GM15510 (cell line): Measurements from ENCODE around the gene IQSEC1.

ENCODE experiments used
- POLR2A ChIP-seq: IDR thresholded peaks from 3 replicates; pipeline ENCODE4 v1.6.1; 2011; ENCODE audit warnings: borderline replicate concordance; ENCODE audit not compliant: insufficient read length; ENCODE audit errors: extremely low read depth

Gene IQSEC1

DNA sequence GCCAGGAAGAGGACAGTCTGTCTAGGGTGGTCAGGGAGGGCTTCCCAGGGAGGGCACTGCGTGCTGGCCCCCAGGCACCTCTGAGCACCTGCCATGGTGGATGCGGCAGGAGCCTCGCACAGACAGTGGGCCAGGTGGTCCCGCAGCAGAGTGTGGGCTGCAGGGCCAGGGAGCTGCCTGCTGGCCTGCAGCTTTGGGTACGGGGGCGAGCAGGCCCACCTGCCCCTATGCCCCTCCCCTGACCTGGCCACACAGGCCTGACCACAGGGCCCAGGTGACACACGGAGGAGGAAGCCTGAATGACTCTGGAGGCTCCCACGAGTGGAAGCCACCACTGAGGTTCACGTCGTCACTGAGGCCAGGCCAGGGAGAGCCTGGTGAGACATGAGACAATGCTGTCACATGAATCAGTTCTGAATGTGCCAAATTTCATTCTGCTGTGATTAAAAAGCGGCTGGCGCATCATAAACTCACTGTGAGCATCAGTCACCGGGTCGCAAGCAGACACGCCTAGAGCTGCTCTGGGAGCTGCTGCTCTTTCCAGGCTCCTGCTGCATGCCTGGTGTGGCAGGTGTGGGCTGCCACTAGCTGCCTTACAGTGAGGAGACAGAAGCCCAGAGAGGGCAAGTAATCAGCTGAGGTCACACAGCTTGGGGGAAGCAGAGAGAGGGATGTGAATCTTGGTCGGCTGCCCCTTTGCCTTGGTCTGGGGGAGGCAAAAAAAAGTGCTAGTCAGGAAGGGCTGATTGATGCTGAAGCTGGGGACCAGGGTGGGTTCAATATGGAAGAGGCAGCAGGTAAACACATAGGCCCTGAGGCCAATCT lies 39.5 kb upstream of the IQSEC1 start:
- TF ChIP-seq POLR2A = no peak

DNA sequence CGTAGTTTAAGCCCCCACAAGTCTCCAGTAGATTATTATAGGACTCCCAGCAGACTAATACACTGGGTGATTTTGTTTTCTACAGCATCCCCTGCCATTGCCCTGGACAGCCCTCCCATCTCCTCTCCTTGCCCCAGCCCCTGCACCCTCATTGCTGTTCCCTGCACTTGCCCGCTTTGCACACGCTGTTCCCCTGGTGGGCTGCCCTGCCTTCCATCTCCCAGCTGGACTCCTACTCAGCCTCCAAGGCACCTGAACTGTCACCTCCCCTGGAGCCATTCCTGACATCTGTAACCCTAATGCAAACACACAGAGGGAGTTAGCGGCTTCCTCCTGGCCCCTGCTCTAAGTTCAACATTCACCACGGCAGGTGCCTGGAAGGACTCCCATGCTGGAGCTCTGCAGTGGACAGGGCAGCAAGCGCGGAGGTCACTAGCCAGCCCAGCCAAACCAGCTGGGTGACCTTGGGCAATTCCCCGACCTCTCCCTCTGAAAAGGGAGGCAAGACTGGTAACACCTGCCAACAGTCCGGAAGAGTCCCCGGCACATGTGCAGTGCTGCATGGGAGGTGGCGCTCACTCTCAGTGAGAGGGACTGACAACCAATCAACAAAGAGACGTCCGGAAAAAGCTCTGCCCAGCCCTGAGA lies 38.8 kb upstream of the IQSEC1 start:
- no peak for TF ChIP-seq POLR2A

DNA sequence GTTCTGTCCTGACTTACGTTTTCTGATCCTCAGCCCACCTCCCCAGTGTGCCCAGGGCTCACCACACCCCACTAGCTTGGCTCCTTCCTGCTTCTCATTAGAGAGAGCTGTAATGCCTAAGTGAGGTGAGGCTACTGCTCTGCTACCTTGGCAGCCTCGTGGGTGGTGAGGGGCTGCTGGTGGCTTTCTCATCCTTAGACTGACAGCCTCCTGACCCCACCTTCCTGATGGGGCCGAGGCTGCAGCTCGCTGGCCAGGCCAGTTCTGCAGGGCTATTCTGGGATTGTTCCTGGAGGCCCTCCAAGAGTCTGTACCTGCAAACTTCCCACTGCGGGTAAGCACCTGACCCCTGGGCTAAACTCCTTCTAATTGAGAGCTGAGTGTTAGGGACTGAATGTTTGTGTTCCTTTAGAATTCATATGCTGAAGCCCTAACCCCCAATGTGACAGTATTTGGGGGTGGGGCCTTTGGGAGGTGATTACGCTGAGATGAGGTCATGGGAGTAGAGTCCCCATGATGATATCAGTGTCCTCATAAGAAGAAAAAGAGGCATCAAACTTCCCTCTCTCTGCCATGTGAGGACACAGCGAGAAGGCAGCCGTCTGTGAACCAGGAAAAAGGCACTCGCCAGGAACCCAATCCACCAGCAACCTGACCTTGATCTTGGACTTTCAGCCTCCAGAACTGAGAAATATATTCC lies 38.1 kb upstream of the IQSEC1 start:
- TF ChIP-seq POLR2A = no peak

DNA sequence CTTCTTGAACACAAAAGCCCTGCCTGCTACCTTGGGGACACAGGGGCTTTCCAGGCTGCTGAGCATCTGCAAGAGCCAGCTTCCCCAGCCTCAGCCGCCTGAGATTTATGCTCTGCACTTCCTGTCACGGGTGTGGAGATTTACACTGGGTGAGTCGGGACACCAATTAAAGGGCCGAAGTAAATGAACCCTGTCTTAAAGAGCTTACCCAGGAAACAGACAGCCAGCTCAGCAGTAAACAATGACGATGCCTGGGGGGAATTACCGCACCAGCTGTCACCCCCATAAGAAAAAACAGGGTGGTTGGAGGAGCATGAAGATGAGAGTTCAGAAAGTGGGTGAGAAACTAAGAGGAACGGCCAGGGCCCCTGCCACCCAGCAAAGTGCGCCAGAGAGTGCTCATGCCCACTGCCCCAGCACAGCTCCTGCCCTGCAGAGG lies 37.5 kb upstream of the IQSEC1 start:
- no peak for TF ChIP-seq POLR2A

DNA sequence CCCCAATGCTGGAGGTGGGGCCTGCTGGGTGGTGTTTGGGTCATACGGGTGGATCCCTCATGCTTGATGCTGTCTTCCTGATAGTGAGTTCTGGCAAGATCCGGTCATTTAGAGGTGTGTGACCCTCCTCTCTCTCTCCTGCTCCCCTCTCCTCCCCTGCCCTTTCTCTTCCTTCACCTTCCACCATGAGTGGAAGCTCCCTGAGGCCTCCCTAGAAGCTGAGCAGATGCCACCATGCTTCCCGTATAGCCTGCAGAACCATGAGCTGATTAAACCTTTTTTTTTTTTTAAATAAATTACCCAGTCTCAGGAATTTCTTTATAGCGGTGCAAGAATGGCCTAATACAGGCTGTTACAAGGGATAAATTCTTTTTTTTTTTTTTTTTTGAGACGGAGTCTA lies 36.3 kb upstream of the IQSEC1 start:
- TF ChIP-seq POLR2A = no peak

DNA sequence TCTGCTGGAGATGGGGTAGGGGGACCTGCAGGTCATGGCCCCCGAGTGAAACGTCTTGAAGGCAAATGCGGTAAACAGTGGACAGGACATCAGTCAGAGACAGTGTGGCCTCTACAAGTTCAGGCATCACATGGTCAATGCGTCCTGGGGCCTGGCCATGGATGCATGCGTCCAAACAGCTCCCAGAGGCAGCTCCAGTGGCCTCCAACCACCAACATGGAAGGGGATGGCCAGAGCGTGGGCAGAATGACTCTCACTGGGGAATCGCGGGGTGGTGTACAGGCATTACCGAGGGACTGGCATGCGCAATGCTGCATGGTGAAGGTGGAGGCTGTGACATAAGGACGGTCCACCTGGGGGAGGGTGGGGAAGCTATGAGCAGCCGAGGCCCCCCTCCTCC lies 35.6 kb upstream of the IQSEC1 start:
- TF ChIP-seq POLR2A = no peak

DNA sequence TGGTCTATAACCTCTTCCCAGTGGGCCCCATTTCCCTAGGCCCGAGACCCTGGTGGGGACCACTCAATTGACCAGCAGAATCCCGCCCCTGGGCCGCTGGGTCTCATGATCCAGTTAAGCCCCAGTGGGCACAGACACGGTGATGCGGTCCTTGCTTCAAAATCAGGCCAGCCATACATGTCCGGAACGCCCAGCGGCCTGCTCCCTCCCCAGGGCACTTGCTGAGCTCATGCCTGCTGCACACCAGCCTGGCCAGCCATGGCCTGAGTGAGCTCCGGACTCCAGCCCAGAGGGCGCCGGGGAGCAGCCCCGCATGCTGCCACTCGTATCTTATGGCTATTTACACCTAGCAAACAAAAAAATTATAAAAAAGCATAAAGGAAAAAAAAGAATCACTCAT lies 34.4 kb upstream of the IQSEC1 start:
- TF ChIP-seq POLR2A = no peak

DNA sequence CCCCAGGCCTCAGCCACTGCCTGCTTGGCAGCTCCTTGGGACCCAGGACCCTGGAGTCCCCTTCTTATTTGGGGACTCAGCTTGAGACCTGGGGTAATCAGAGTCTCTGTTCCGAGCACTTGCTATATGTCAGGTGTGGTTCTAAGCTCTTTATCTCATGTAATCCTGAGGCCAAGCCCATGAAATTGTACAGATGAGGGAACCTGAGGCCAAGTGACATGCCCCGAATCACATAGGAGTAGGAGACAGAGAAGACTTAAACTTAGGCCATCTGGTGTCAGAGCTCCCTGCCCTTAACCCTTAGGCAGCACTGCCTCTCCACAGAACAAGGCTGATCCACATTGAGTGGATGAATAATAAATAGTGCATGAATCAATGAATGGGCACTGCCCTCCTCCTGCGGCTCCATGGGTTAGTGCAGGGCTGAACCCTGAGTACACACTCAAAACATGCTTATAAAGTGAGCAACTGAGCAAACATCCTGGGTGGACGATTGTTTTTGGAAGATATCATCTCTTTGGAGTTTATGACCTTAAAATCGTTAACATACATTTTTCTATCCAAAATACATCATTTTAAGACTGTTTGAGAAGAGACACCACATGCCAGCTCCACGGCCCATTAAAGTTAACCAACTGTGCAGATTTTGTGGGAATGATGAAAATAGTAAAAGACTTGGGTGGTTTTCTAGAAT lies 33.2 kb upstream of the IQSEC1 start:
- no peak for TF ChIP-seq POLR2A

DNA sequence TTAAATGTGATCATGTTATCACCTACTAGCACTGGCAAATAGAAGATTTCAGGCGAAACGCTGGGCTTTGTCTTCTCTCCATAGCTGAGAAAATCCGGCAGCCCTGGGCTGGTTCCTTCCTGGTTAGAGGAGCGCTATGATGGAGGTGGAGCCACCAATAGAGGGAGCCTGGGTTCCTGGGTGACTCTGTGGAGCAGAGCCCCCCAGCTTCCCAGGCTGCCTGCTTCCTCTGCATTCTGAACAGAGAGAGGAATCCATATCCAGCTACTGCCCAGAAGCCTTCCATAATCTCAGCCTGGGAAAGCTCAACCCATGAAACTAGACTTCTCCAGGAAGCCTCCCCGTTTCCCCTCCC lies 32.6 kb upstream of the IQSEC1 start:
- no peak for TF ChIP-seq POLR2A

DNA sequence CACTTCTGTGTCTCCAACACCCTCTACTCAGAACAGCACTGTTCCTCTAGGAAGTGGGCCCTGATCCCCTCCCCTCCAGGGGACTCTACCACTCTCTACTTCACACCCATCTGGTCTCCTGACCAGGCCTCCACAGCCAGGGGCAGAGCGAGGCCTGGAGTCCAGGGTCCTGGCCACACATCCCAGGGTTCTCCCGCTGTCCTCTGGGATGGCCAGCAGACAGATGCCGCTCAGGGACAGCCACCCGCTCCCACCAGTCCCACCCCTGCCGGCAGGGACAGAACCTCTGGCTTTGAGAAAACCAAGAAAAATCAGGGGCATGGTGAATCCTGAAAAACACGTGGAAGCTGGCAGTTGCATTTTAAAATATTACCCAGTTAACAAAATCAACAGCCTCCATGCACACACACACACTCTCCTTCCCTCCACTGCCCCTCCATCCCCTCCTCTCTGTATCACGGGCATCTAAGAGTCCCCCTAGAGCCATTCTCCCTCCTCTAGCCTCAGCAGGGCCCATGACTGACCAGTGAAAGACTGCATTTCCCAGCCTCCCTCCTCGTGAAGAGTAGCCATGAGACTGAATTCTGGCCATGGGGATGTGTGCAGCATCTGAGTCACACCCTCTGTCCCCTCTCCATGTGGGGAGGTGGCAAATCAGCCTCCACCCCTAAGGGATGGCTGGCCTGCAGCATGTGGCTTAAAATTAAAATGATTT lies 32.1 kb upstream of the IQSEC1 start:
- no peak for TF ChIP-seq POLR2A

DNA sequence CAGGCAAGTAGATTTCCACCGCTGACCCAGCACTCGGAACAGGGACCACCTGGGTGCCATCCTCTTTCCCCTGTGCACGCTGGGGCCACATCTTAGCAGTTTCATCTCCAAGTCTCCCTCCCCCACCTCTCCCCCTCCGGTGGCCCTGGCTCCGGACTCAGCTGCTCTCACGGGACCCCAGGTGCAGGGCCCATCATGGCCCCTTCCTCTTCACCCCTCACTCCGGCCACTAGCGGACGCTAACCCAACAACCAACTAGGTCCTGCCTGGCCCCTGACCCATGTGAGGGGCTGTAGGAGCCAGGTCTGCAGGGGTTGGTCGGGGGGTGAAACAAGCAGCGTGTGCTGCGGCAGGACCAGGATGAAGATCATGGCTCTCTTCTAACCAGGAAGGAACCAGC lies 31.3 kb upstream of the IQSEC1 start:
- no peak for TF ChIP-seq POLR2A

DNA sequence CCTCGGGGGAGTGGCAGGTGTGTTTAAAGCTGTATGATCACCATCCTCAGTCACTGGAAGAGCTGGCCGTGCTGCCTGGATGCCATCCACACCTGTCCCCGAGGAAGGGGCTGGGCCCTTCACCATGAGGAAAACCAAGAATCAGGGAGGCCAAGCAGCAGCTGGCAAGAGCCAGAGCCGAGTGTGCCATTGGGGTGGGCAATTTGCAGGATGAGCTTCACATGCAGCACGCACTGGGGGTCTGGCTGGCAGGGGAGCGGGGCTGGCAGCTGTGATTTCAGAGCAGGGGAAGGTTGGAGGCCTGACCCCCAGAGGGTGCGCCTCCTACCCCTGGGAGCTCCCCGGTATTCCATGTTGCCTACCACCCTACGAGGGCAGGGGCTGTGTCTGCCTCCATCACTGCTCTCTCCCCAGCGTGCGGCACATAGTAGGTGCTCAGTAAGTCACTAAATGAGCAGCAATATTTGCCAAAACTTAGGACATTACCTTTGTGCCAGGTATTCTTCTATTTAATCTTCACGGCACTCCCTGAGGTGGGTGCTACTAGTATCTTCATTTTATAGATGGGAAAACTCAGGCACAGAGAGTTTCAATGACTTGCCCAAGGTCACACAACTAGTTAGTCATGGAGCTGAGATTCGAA lies 30.3 kb upstream of the IQSEC1 start:
- no peak for TF ChIP-seq POLR2A

DNA sequence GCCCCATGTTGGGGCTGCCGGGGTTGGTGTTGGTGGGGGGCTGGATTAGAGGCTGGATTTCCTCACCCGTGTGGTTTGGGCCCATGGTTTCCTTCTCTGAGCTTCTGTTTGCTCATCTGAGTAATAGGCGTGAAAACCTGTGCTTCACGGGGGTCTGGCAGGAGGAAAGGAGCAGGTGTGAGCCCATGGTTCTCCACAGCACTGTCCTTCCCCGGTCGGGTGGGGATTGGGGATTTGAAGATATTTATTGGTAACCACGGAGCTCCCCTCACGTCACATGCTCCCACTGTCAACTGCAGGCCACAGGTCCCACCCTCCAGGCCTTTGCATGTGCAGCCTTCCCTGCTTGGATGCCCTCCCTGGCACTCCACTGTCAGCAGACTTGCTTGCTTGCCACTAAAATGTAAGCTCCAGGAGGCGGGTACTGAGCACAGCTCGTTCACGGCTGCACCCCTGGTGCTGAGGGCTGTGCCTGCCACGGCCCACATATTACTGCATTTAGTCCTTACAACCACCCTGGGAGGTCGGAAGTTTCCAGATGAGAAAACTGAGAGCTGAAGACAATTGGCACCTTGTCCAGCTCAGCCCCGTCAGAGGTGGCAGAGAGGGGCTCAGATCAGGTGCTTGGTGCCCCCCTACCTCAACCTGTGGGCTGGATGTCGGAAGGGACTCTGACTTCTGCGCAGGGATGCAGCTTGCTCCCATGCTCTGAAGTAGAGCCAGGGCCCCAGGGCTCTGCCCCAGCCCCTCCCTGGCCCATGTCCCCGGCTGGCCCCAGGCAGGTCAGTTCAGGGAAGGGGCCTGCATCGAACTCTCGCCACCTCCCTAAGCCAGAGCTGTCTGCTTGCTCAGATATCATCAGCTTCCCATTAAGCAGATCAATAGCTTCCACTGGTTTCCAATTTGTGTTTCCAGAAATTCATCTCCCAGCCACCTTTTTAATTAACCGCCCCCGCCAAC lies 29.4 kb upstream of the IQSEC1 start:
- TF ChIP-seq POLR2A = no peak

DNA sequence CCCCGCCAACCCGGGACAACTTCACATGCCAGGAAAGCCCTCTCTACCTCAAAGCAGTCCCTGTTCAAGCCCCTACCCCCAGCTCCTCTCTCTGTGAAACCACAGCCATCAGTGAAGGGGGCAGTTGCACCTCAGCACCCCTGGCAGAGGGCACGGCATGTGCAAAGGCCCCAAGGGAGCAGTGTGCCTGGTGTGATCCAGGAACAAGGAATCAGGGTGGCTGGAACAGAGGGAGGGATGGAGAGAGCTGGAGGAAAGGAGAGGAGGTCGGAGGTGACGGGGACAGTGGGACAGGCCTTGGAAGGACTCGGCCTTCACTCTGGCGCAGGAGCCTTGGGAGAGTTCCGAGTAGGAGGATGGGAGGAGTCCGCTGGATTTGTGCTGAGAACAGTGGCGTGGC lies 26.5 kb upstream of the IQSEC1 start:
- no peak for TF ChIP-seq POLR2A
